ENCODE results near the gene NKAPL. TPM values are rescaled to one million over a fixed set of nuclear protein-coding genes. Genes with fewer than 3 reads are reported as not detected.

Gene NKAPL
- total and polyA plus RNA-seq, 2 donors (not counting 3 experiments of a cell fraction or from before 2014, with no cell fraction given): 0.72 to 1.1 TPM

GRCh38 chr6:28217890-28218289 is 41.2 kb upstream of the NKAPL start:
- H3K9me1 ChIP-seq (replicated peaks; ENCODE audit: control insufficient read depth, extremely low read depth, insufficient read depth, low read length): no peaks in the 10 kb centered on the region
- no peak overlapping the region for H3K4me2 ChIP-seq (ENCODE audit: insufficient read depth, low read length)
- H3K36me3 ChIP-seq (ENCODE audit: control insufficient read depth in 2 of 2, extremely low read depth in 1 of 2, insufficient read depth in 2 of 2, low read length in 2 of 2): no peaks in the 10 kb centered on the region
- dilution Hi-C loops (cut with MboI; ENCODE audit: extremely low pct_ligation_motif_present, low sequenced_read_pairs): no loop called here
- no peaks in the 10 kb centered on the region for H4K20me1 ChIP-seq (replicated peaks; ENCODE audit: control insufficient read depth, extremely low read depth, insufficient read depth, low read length)
- no peak overlapping the region for H3K9ac ChIP-seq (replicated peaks; ENCODE audit: extremely low read depth, insufficient read depth, low read length)
- H3K9me3 ChIP-seq (replicated peaks; ENCODE audit: control insufficient read depth, insufficient read depth, low read length): no peaks in the 10 kb centered on the region
- ChIA-PET POLR2A (interaction anchor here (0.7 kb wide), 1 partner anchor 81 kb away, joined by 3 read pairs; no protein-coding TSS in a partner anchor), CTCF (interaction anchor here (1.1 to 1.7 kb wide), 5 partner anchors 34 to 138 kb away, joined by 3 to 6 read pairs (median 3); partner anchors contain the start of genes ZKSCAN4 and ZSCAN26)
- H3K4me3 ChIP-seq (replicated peaks in 1 of 3; ENCODE audit: insufficient read depth in 1 of 3, low read depth in 1 of 3, low read length in 3 of 3): no peak overlapping the region
- H3K79me2 ChIP-seq (ENCODE audit: control insufficient read depth, insufficient read depth, low read length): no peaks in the 10 kb centered on the region
- TF ChIP-seq JUN (IDR thresholded peaks at IDR 0.05; ENCODE audit: borderline replicate concordance, insufficient read depth, insufficient read length, low read depth): no peak
- no peak for TF ChIP-seq EZH2 (IDR thresholded peaks at IDR 0.05; ENCODE audit: borderline replicate concordance, low read depth, low read length, severe bottlenecking)
- TF ChIP-seq, protein P1, sequence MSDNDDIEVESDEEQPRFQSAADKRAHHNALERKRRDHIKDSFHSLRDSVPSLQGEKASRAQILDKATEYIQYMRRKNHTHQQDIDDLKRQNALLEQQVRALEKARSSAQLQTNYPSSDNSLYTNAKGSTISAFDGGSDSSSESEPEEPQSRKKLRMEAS (IDR thresholded peaks at IDR 0.05; ENCODE audit: insufficient read depth, insufficient read length): no peak
- TF ChIP-seq MYC (IDR thresholded peaks at IDR 0.05; ENCODE audit: low read depth, low read length): no peak
- TF ChIP-seq, protein P2, sequence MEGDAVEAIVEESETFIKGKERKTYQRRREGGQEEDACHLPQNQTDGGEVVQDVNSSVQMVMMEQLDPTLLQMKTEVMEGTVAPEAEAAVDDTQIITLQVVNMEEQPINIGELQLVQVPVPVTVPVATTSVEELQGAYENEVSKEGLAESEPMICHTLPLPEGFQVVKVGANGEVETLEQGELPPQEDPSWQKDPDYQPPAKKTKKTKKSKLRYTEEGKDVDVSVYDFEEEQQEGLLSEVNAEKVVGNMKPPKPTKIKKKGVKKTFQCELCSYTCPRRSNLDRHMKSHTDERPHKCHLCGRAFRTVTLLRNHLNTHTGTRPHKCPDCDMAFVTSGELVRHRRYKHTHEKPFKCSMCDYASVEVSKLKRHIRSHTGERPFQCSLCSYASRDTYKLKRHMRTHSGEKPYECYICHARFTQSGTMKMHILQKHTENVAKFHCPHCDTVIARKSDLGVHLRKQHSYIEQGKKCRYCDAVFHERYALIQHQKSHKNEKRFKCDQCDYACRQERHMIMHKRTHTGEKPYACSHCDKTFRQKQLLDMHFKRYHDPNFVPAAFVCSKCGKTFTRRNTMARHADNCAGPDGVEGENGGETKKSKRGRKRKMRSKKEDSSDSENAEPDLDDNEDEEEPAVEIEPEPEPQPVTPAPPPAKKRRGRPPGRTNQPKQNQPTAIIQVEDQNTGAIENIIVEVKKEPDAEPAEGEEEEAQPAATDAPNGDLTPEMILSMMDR (IDR thresholded peaks at IDR 0.05; ENCODE audit: extremely low read depth in 1 of 2, insufficient read depth in 1 of 2, low read depth in 1 of 2, low read length in 2 of 2): no peak
- no peak for TF ChIP-seq POLR2AphosphoS5 (IDR thresholded peaks at IDR 0.05; ENCODE audit: insufficient read depth, low read depth, low read length)
- no peak for TF ChIP-seq POLR2A (IDR thresholded peaks at IDR 0.05; ENCODE audit: low read depth, low read length)
- no peak for TF ChIP-seq FOS (IDR thresholded peaks at IDR 0.05; ENCODE audit: borderline replicate concordance, insufficient read depth, low read length)
- TF ChIP-seq GATA2 (IDR thresholded peaks at IDR 0.05; ENCODE audit: insufficient read depth, insufficient read length, low read depth, low read length): no peak
- H3K27ac ChIP-seq (ENCODE audit: insufficient read depth, low read depth, low read length): no peak overlapping the region
- no TSS peak for BruUV-seq (replicated peaks)
- H2AFZ ChIP-seq (ENCODE audit: low read depth, low read length): no peak overlapping the region
- no peak for FAIRE-seq
- no peak for DNase-seq (ENCODE audit: low read depth, low spot score)
- H3K4me1 ChIP-seq (ENCODE audit: control insufficient read depth, extremely low read depth, insufficient read depth, low read length): peaks cover 3% of the 10 kb centered on the region
- peaks cover 10 to 24% of the 10 kb centered on the region in 2 experiments for H3K27me3 ChIP-seq (ENCODE audit: control insufficient read depth in 2 of 2, insufficient read depth in 2 of 2, low read length in 2 of 2)
- intact Hi-C loops (cut with micrococcal nuclease): loop anchor here (10.0 kb wide), 2 partner anchors 437 to 767 kb away; no protein-coding TSS in a partner anchor
